Stimulated activated CD4-positive, alpha-beta T cell treated with anti-CD3 and anti-CD28 coated beads, Interleukin-12 subunit alpha, Interleukin-12 subunit beta, amount 100 ng/mL, for 4 hours (primary cell): ENCODE measurements around the gene RING1.

Experiments used
- DNase-seq: peaks from one replicate; pipeline ENCODE4 v3.0.0-alpha.2; 2020

The RING1 gene

GRCh38 chr6:33208091-33208967 is at the start of gene RING1:
Gene RING1 (plus strand): TSS chr6:33208500. CDS start chr6:33208823, 323 bp downstream.
- DNase-seq = peak; percentile 84

GRCh38 chr6:33160096-33160495 is 48.2 kb upstream of the RING1 start:
- no peak for DNase-seq

DNA sequence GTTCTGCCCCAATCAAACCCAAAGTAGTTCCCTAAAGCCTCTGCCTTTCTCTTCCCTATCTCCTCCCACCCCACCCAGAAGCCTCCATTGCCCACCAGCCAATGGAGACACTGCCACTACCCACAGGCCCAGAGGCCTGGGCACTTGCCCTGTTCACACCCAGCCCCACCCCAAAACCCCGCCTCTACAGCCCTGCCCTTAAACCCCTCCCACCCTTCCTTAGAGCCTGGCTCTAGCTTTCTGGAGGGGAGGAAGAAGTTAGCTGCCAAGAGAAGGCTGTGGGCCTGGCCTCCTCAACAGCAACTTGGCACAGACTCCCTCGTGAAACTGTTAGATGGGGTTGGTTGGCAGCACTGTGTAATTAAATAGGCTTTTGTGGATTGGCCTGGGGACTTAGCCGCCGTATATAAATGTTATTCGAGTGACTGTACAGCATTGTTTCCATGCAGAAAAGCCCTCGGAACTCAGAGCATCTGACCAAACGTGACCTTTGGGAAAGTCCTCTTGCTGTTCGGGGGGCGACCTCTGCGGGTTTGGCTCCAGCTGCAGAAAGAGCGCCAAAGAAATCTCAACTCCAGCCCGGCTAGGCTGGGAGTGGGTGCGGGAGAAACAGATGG is 47.5 kb upstream of the RING1 start:
- no peak for DNase-seq

GRCh38 chr6:33161354-33162331 is 46.7 kb upstream of the RING1 start:
- peak; percentile 82 for DNase-seq

DNA sequence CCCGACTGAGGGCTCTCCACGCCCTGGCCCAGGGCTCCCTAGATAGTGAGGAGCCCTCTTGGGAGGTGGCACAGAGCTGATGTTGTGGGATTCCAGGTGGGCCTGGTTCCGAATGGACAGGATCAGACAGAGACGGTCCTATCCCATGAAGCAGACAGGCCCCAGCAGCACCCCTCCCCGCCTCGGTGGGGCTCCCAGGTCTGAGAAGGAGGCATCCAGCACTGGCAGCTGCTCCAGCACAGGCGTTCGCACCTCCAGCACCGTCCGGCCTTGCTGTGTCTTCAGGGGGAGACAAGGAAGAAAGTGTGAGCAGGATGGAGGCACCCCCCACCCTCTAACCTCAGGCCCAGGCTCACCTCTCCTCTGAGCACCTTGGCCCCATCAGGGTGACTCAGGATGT is 44.8 kb upstream of the RING1 start:
- DNase-seq = no peak

- no peak for DNase-seq
Measured at GRCh38 chr6:33164176-33164575, 44.1 kb upstream of the RING1 start.

- DNase-seq = no peak
Measured at GRCh38 chr6:33164665-33165373, 43.5 kb upstream of the RING1 start.

GRCh38 chr6:33165581-33166258 is 42.6 kb upstream of the RING1 start:
- DNase-seq = no peak

DNA sequence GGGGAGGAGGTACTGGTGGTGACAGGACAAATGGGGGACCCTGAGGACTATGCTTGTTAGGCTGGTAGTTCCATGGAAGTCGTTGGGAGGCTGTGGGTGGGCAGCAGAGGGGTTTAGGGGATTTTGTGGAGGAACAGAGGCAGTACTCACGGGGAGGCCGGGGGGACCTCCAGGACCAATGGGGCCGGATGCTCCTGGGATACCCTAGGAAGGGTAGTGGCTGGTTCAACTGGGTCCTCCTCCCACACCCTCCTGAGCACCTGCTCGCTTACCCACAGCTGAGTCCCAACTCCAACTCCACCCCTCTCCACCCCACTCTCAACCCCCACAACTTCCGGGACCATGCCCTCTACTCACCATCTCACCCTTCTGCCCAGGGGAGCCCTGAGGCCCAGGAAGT is 41.9 kb upstream of the RING1 start:
- DNase-seq = no peak

- DNase-seq = no peak
Measured at GRCh38 chr6:33166811-33167210, 41.5 kb upstream of the RING1 start.

GRCh38 chr6:33167374-33168283 is 40.7 kb upstream of the RING1 start:
- no peak for DNase-seq

- no peak for DNase-seq
Measured at GRCh38 chr6:33168284-33168601, 40.1 kb upstream of the RING1 start.

DNA sequence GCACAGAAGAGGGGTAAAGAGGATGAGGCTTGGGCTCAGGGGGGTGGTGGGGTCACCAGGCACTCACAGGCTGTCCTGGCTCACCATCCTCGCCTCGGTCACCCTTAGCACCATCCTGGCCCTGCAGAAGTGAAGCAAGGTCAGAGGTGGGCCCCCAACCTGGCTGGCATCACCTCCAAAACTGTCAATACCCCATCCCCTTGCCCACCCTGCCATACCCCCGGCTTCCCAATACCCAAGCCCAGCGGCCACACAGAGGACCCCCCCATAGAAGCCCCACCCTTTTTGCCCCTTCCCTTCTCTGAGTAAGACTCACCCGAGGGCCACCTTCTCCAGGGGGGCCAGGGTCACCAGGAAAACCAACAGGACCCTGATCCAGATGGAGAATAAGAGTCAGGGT is 39.7 kb upstream of the RING1 start:
- DNase-seq = no peak

DNA sequence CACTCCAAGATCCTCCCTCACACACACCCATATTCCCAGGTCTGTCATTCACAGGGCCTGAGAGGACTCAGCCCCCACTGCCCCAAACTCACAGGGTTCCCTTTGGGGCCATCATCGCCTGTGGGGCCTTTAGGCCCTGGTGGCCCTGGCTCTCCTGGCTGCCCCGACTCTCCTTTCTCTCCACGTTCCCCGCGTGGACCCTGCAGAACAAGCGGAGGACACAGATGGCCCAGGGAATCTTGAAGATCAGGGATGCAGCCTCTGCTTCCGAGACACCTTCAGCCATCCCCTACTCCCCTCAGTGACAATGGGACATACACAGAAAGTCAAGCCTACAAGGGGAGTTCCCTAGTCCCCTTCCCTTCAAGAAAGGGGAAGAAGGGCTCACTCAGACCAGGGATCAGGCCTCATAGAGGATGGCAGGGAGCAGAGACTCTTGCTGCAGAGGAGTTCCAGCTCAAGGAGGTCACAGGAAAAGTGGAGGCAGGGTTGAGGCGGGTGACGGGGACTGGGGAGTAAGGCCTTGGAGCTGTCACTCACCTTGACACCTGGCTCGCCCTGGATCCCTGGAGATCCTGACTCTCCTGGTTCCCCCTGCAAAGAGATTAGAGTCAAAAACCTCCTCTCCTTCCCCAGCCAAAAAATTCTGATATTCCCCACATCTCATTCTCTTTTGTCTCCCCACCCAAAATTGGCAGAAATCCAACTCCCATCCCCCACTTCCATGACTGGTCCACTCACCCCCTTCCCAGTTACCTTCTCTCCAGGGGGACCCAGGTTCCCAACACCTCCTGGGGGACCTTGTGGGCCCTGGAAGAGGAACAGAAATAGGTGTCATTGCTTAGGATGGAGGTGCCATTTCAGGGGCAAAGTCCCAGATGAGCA is 38.8 kb upstream of the RING1 start:
- no peak for DNase-seq

DNA sequence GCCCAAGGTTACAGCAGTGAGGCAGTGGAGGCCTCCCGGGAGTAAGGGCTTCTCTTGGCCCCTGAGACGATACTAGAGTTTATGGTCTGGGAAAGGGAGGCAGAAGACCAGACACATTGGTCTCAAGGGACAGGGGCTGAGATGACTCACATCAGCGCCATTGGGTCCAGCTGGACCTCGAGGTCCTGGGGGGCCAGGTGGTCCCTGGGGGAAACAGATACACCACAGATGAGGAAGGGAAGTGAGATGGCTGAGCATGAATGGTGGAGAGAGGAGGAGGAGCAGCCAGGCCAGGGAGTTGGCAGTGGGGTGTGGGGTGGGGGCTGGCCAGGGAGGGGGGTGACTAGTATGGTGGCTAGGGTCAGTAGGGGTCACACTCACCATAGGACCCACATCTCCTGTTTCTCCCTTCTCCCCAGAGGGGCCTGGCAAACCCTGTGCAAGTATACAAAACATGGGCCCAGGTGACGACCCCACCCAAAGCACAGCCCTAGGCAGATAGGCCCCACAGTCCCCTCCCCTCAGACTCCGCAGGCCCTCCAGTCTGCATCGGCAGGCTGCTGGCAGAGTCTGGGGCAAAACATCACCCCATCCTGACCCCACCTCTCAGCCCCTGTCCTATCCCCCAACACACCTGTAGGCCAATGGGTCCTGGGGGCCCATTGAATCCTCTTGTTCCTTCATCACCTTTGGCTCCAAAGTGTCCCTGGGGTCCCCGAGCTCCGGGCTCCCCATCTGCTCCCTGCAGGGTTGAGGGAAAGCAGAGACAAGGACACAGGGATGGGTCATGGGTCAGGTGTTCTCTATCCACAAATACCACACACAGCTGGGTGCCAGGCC is 37.9 kb upstream of the RING1 start:
- no peak for DNase-seq

- no peak for DNase-seq
Measured at GRCh38 chr6:33171016-33171879, 37.1 kb upstream of the RING1 start.

GRCh38 chr6:33171880-33172687 is 36.2 kb upstream of the RING1 start:
- no peak for DNase-seq
